K562 (cell line): ENCODE measurements around the gene MYOM1. TPM values are rescaled to one million over a fixed set of nuclear protein-coding genes. Genes with fewer than 3 reads are reported as not detected.

Source experiments
- BRCA1 ChIP-seq, 2 experiments: fragments of 450-650 bp in 1 of 2; sonication (generic) in 1 of 2; formaldehyde crosslinking in 1 of 2; IDR thresholded peaks; 2 replicates each; pipeline versions ENCODE4 v1.5.0 to v1.6.1; 2017 to 2020; ENCODE audit warnings: mild to moderate bottlenecking in 1 of 2, missing genetic modification reagents in 1 of 2
- CBX8 ChIP-seq: fragments of 200-600 bp; sonication (generic); IDR thresholded peaks from 2 replicates; pipeline ENCODE4 v1.6.1; 2012; ENCODE audit warnings: borderline replicate concordance, mixed run types, low read depth, mild to moderate bottlenecking, moderate library complexity, mixed read lengths, low read length, control low read depth, inconsistent platforms; ENCODE audit not compliant: poor library complexity, severe bottlenecking; ENCODE audit errors: extremely low read depth
- CLOCK ChIP-seq: fragments of 250-450 bp; sonication (Bioruptor Pico); IDR thresholded peaks from 2 replicates; pipeline ENCODE4 v1.4.0; 2020; ENCODE audit warnings: mild to moderate bottlenecking, moderate library complexity, borderline replicate concordance
- CTBP1 ChIP-seq: fragments of 450-650 bp; IDR thresholded peaks from 2 replicates; pipeline ENCODE4 v1.6.1; 2016; ENCODE audit warnings: borderline replicate concordance
- DNMT1 ChIP-seq: fragments of 450-650 bp; IDR thresholded peaks from 2 replicates; pipeline ENCODE4 v1.6.1; 2016; ENCODE audit warnings: antibody characterized with exemption, mild to moderate bottlenecking
- FOXJ2 ChIP-seq: fragments of 200-800 bp; sonication (Bioruptor generic); IDR thresholded peaks from 2 replicates; pipeline ENCODE4 v1.6.1; 2016; ENCODE audit warnings: missing genetic modification characterization, missing compliant biosample characterization
- GATA2 ChIP-seq: sonication (generic); formaldehyde crosslinking; IDR thresholded peaks from 2 replicates; pipeline ENCODE4 v1.4.0; 2020; ENCODE audit warnings: mild to moderate bottlenecking, missing genetic modification reagents
- GATAD2A ChIP-seq: fragments of 450-650 bp; IDR thresholded peaks from 2 replicates; pipeline ENCODE4 v1.6.1; 2017
- HLTF ChIP-seq: fragments of 450-650 bp; IDR thresholded peaks from 2 replicates; pipeline ENCODE4 v1.6.1; 2016
- MAX ChIP-seq: sonication (generic); formaldehyde crosslinking; IDR thresholded peaks from 2 replicates; pipeline ENCODE4 v1.9.0; 2022; ENCODE audit warnings: mild to moderate bottlenecking, missing genetic modification reagents
- MAZ ChIP-seq, 2 experiments: fragments of 450-650 bp in 1 of 2; sonication (generic) in 1 of 2; formaldehyde crosslinking; IDR thresholded peaks in 1 of 2; conservative IDR thresholded peaks in 1 of 2; 2 replicates each; pipeline versions ENCODE4 v1.4.0 to v1.5.0; 2020; ENCODE audit warnings: mild to moderate bottlenecking in 1 of 2, missing genetic modification reagents in 1 of 2
- MCM5 ChIP-seq: fragments of 450-650 bp; IDR thresholded peaks from 2 replicates; pipeline ENCODE4 v1.6.1; 2016; ENCODE audit warnings: low read depth
- SMARCE1 ChIP-seq: fragments of 450-650 bp; IDR thresholded peaks from 2 replicates; pipeline ENCODE4 v1.7.1; 2016; ENCODE audit warnings: mild to moderate bottlenecking
- TSC22D4 ChIP-seq: fragments of 450-650 bp; IDR thresholded peaks from 2 replicates; pipeline ENCODE4 v1.6.1; 2016; ENCODE audit warnings: missing genetic modification characterization, missing biosample characterization, control low read depth
- ZBTB9 ChIP-seq: fragments of 450-650 bp; formaldehyde crosslinking; IDR thresholded peaks from 2 replicates; pipeline ENCODE4 v1.4.0; 2020; ENCODE audit warnings: mild to moderate bottlenecking, moderate library complexity
- ZMIZ1 ChIP-seq, 2 experiments: fragments of 150-350 bp in 1 of 2; IDR thresholded peaks; 2 replicates each; pipeline ENCODE4 v1.6.1; 2012 to 2016; ENCODE audit warnings: low read depth in 2 of 2, low read length in 2 of 2, mild to moderate bottlenecking in 1 of 2, moderate library complexity in 1 of 2
- ZNF311 ChIP-seq: fragments of 250-450 bp; sonication (Bioruptor Pico); IDR thresholded peaks from 2 replicates; pipeline ENCODE4 v1.4.0; 2020; ENCODE audit warnings: mild to moderate bottlenecking, moderate library complexity
- polyA plus RNA-seq, 8 experiments: library from polyadenylated mRNA; depleted of rRNA in 4 of 8; stranded (reverse) in 5 of 8; unstranded in 3 of 8; fragments of >200 nt; fragmentation: Nextera tagmentation in 2 of 8; fragmentation: Illumina TruSeq in 1 of 8; extraction: Ambion mirVana in 2 of 8; extraction: Trizol in 1 of 8; gene quantifications; 2 replicates each; pipeline versions ENCODE4 v1.2.1 to v1.2.3, GENCODE V29; 2011 to 2014; ENCODE audit warnings: inconsistent platforms in 1 of 8, missing spikeins in 1 of 8
- total RNA-seq, 7 experiments: library from RNA; depleted of rRNA in 6 of 7; stranded (reverse); fragments of >200 nt in 6 of 7; fragmentation: Illumina TruSeq in 2 of 7; extraction: Trizol in 2 of 7; gene quantifications; 2 replicates each; pipeline versions ENCODE4 v1.2.1 to v1.2.3, GENCODE V29; 2011 to 2021; ENCODE audit warnings: low replicate concordance in 1 of 7

Gene MYOM1
- total and polyA plus RNA-seq, 9 of the 15 experiments (the other 6 are each of a cell fraction or from before 2014, with no cell fraction given), result 0.01 to 0.62 (median 0.25) TPM

GRCh38 chr18:3177902-3178687 lies 41.7 kb downstream of the MYOM1 start (continued):
- TF ChIP-seq MAZ (CRISPR knock-in tag; conservative IDR thresholded peaks at IDR 0.05 in 1 of 2, IDR thresholded peaks at IDR 0.05 in 1 of 2), result no peak
- no peak for TF ChIP-seq ZNF311 (CRISPR knock-in tag)
- TF ChIP-seq BRCA1 (IDR thresholded peaks at IDR 0.05), result no peak
- TF ChIP-seq BRCA1 (CRISPR knock-in tag; IDR thresholded peaks at IDR 0.05), result no peak
- TF ChIP-seq SMARCE1, result peak; percentile 66; the same call in 1 of the 2 replicates
- TF ChIP-seq ZBTB9, result no peak
- TF ChIP-seq TSC22D4 (tag), result no peak
- TF ChIP-seq FOXJ2 (tag), result no peak
- 0 out of 4 replicates have a peak, but pooled peaks of 1 of the 2 experiments have one; percentile 34 for TF ChIP-seq ZMIZ1 (IDR thresholded peaks at IDR 0.05; ENCODE audit: low read depth in 2 of 2, low read length in 2 of 2)
- no peak for TF ChIP-seq HLTF
- no peak for TF ChIP-seq GATA2 (CRISPR knock-in tag)
- TF ChIP-seq CLOCK, result no peak
- no peak for TF ChIP-seq CBX8
- no peak for TF ChIP-seq MCM5
- TF ChIP-seq CTBP1, result no peak; the same call in 1 of the 2 replicates
- TF ChIP-seq DNMT1, result no peak
- TF ChIP-seq MAX, result no peak
- no peak for TF ChIP-seq GATAD2A
